Fibroblast of lung (primary cell): ENCODE data around the gene NEGR1.

Source experiments
- CTCF ChIP-seq, 2 donors: IDR thresholded peaks in 1 of 2; conservative IDR thresholded peaks in 1 of 2; 1 replicate in 1 of 2; 2 replicates in 1 of 2; pipeline ENCODE4 v1.5.1; 2011 to 2012; ENCODE audit warnings: low read length in 2 of 2, control low read depth in 1 of 2, inconsistent platforms in 1 of 2, low read depth in 1 of 2, mild to moderate bottlenecking in 1 of 2
- EZH2 ChIP-seq: IDR thresholded peaks from 2 replicates; pipeline ENCODE4 v1.5.1; 2012; ENCODE audit warnings: low read length, control low read depth, mild to moderate bottlenecking; ENCODE audit errors: missing control alignments

GRCh38 chr1:72137656-72138055 lies 144.7 kb downstream of the NEGR1 start:
- TF ChIP-seq EZH2 (no peak), CTCF (conservative IDR thresholded peaks at IDR 0.05 in 1 of 2, IDR thresholded peaks at IDR 0.05 in 1 of 2; ENCODE audit: low read depth in 1 of 2, low read length in 2 of 2) (no peak)
